GM12878 (cell line): ENCODE results near the gene SLCO1A2. TPM values are rescaled to one million over a fixed set of nuclear protein-coding genes. Genes with fewer than 3 reads are reported as not detected.

Source experiments
- ATAC-seq: fragments of 200-7000 bp; cut with Tn5 transposase; 3 replicates; pipeline ENCODE4 v1.9.1; 2020; ENCODE audit warnings: mild to moderate bottlenecking, moderate library complexity
- BruUV-seq: library from RNA; stranded (reverse); fragments of 400-500 nt; replicated peaks from 2 replicates; lab custom pipeline; 2021; lab: Mats Ljungman, UMichigan
- CTCF ChIA-PET: fragments of 300-600 bp; sonication (Branson Sonifier 250); formaldehyde crosslinking; extraction: SDS; loops from one replicate; lab custom pipeline; 2021; ENCODE audit warnings: inconsistent platforms; lab: Yijun Ruan, JAX
- POLR2A ChIA-PET: fragments of 350-600 bp; formaldehyde crosslinking; extraction: SDS; loops from one replicate; lab custom pipeline; 2021; ENCODE audit warnings: inconsistent platforms; lab: Charles Lee
- RAD21 ChIA-PET: fragments of 300-600 bp; sonication (Branson Sonifier 250); formaldehyde crosslinking; loops from one replicate; lab custom pipeline; 2023; ENCODE audit warnings: antibody characterized with exemption; ENCODE audit not compliant: unreplicated experiment; lab: Charles Lee
- SMC1A ChIA-PET: fragments of 300-600 bp; sonication (Branson Sonifier 250); formaldehyde crosslinking; loops from one replicate; lab custom pipeline; 2023; ENCODE audit not compliant: unreplicated experiment, uncharacterized antibody; lab: Charles Lee
- DNase-seq: peaks from one replicate; pipeline ENCODE4 v3.0.0-alpha.2; 2011; ENCODE audit warnings: low read depth, low spot score
- FAIRE-seq: peaks from 3 replicates; lab custom pipeline; 2011; peaks lifted over from hg19 to GRCh38; lab: Jason Lieb, UNC
- H2AFZ ChIP-seq: 2 replicates; pipeline ENCODE4 v1.6.0; 2011; ENCODE audit warnings: low read depth, low read length, control low read depth; ENCODE audit not compliant: control insufficient read depth
- H3K27ac ChIP-seq: 2 replicates; pipeline ENCODE4 v1.5.1; 2011; ENCODE audit warnings: control low read depth; ENCODE audit not compliant: control insufficient read depth, insufficient read depth
- H3K27me3 ChIP-seq, 2 experiments: replicated peaks in 1 of 2; 2 replicates each; pipeline versions ENCODE4 v1.6.0 to v1.6.1; 2011; ENCODE audit warnings: low read length in 1 of 2; ENCODE audit not compliant: control insufficient read depth in 2 of 2, insufficient read depth in 2 of 2
- H3K36me3 ChIP-seq, 2 experiments: 2 replicates each; pipeline ENCODE4 v1.5.1; 2011; ENCODE audit warnings: low read length in 1 of 2; ENCODE audit not compliant: control insufficient read depth in 2 of 2, insufficient read depth in 2 of 2
- H3K4me1 ChIP-seq: 2 replicates; pipeline ENCODE4 v1.6.1; 2011; ENCODE audit warnings: mild to moderate bottlenecking, low read length, moderate library complexity, mixed read lengths; ENCODE audit not compliant: control insufficient read depth, insufficient read depth
- H3K4me2 ChIP-seq: 2 replicates; pipeline ENCODE4 v1.6.0; 2011; ENCODE audit warnings: control low read depth; ENCODE audit not compliant: control insufficient read depth, insufficient read depth
- H3K4me3 ChIP-seq: fragments of 200-600 bp; sonication (generic); 2 replicates; pipeline ENCODE4 v1.5.1; 2016
- H3K79me2 ChIP-seq: 2 replicates; pipeline ENCODE4 v1.6.0; 2011; ENCODE audit warnings: low read length; ENCODE audit not compliant: control insufficient read depth, insufficient read depth
- H3K9ac ChIP-seq: 2 replicates; pipeline ENCODE4 v1.8.0; 2011; ENCODE audit warnings: low read length, control low read depth, mixed read lengths; ENCODE audit not compliant: control insufficient read depth, insufficient read depth
- H3K9me3 ChIP-seq: replicated peaks from 3 replicates; pipeline ENCODE4 v1.5.1; 2011; ENCODE audit warnings: mild to moderate bottlenecking, low read length; ENCODE audit not compliant: control insufficient read depth, insufficient read depth
- H4K20me1 ChIP-seq: 2 replicates; pipeline ENCODE4 v1.6.0; 2011; ENCODE audit not compliant: control insufficient read depth, insufficient read depth
- MYC ChIP-seq: IDR thresholded peaks from 2 replicates; pipeline ENCODE4 v1.6.1; 2011; ENCODE audit warnings: mild to moderate bottlenecking, low read length, moderate library complexity, inconsistent platforms; ENCODE audit not compliant: insufficient read depth, insufficient replicate concordance, insufficient read length, severe bottlenecking
- PAX5 ChIP-seq: IDR thresholded peaks from 2 replicates; pipeline ENCODE4 v1.6.1; 2011; ENCODE audit warnings: low read depth, low read length, borderline replicate concordance
- RCOR1 ChIP-seq: conservative IDR thresholded peaks from 2 replicates; pipeline ENCODE4 v1.6.1; 2012; ENCODE audit warnings: low read depth, low read length, improper control_type of control experiment
- STAT3 ChIP-seq: IDR thresholded peaks from 2 replicates; pipeline ENCODE4 v1.6.1; 2011; ENCODE audit warnings: low read depth, low read length, improper control_type of control experiment
- SUPT20H ChIP-seq: IDR thresholded peaks from 2 replicates; pipeline ENCODE4 v1.6.1; 2011; ENCODE audit warnings: low read depth, mild to moderate bottlenecking, low read length, moderate library complexity, borderline replicate concordance; ENCODE audit not compliant: control insufficient read depth
- ZNF207 ChIP-seq: fragments of 450-650 bp; IDR thresholded peaks from 2 replicates; pipeline ENCODE4 v1.6.1; 2014; ENCODE audit warnings: antibody characterized with exemption, mild to moderate bottlenecking, borderline replicate concordance
- ZNF622 ChIP-seq: fragments of 450-650 bp; IDR thresholded peaks from 2 replicates; pipeline ENCODE4 v1.6.1; 2017; ENCODE audit warnings: mild to moderate bottlenecking, inconsistent platforms
- WGBS: methylation state at CpG from one replicate; pipeline ENCODE4 v1.1.6; 2016; ENCODE audit warnings: low lambda C conversion rate; ENCODE audit not compliant: insufficient replicate concordance, insufficient coverage; ENCODE audit errors: missing lambda C conversion rate; 5-methylcytosine and 5-hydroxymethylcytosine counted together
- in situ Hi-C: fragments of 300-500 bp; cut with MboI; formaldehyde crosslinking; loops from 9 replicates; pipeline ENCODE4 v1.14.3; 2018; ENCODE audit warnings: mixed read lengths
- intact Hi-C: fragments of 100-400 bp; cut with micrococcal nuclease; formaldehyde crosslinking; loops from one replicate; pipeline ENCODE4 v1.14.2; 2022; ENCODE audit not compliant: unreplicated experiment
- polyA plus RNA-seq, 11 experiments: library from polyadenylated mRNA; depleted of rRNA in 4 of 11; unstranded in 6 of 11; stranded (reverse) in 5 of 11; fragments of >200 nt; fragmentation: Nextera tagmentation in 4 of 11; fragmentation: Illumina TruSeq in 1 of 11; extraction: Ambion mirVana in 4 of 11; extraction: Trizol in 1 of 11; gene quantifications; 1 replicate in 1 of 11; 2 replicates in 10 of 11; pipeline versions ENCODE4 v1.2.1 to v1.2.3, GENCODE V29; 2011 to 2016; ENCODE audit warnings: inconsistent platforms in 2 of 11, missing spikeins in 2 of 11, low read depth in 1 of 11
- total RNA-seq, 4 experiments: library from RNA; depleted of rRNA in 3 of 4; stranded (reverse); fragments of >200 nt in 3 of 4; fragmentation: Illumina TruSeq in 1 of 4; extraction: Trizol in 1 of 4; gene quantifications; 2 replicates each; pipeline versions ENCODE4 v1.2.1 to v1.2.3, GENCODE V29; 2013 to 2021
- TF ChIP-seq, protein P1 (sequence below): fragments of 450-650 bp; formaldehyde crosslinking; IDR thresholded peaks from 2 replicates; pipeline ENCODE4 v1.5.0; 2022; ENCODE audit warnings: mild to moderate bottlenecking, missing genetic modification characterization
- TF ChIP-seq, protein P2 (sequence below): IDR thresholded peaks from 2 replicates; pipeline ENCODE4 v1.6.1; 2012; ENCODE audit warnings: improper control_type of control experiment, low read depth, low read length; ENCODE audit not compliant: insufficient replicate concordance

SLCO1A2 gene
- total and polyA plus RNA-seq, 10 of the 15 experiments (the other 5 are each of a cell fraction or from before 2014, with no cell fraction given) = not detected

DNA sequence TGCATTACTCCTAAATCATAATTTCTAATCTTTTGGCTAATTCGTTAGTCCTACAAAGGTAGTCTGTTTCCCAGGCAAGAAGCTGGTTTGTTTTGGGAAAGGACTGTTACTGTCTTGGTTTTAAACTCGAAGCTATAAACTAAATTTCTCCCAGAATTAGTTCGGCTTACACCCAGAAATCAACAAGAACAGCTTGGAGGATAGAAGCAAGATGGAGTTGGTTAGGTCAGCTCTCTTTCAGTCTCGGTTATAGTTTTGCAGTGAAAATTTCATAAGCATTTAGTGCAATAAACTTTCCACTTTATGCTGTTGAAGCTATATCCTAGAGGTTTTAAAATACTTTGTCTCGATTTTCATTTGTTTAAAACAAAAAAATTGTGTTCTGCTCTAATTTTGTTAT lies 100.3 kb downstream of the SLCO1A2 start:
- no peaks in the 10 kb centered on the region for H3K79me2 ChIP-seq
- no peaks in the 10 kb centered on the region for H3K36me3 ChIP-seq
- H3K4me1 ChIP-seq = no peaks in the 10 kb centered on the region
- no peak overlapping the region for H3K4me2 ChIP-seq
- no peak for DNase-seq
- H3K9ac ChIP-seq = no peak overlapping the region
- H3K9me3 ChIP-seq = no peaks in the 10 kb centered on the region
- BruUV-seq = no TSS peak
- H4K20me1 ChIP-seq = no peaks in the 10 kb centered on the region
- H2AFZ ChIP-seq = no peak overlapping the region
- no peaks in the 10 kb centered on the region for H3K27me3 ChIP-seq
- ChIA-PET RAD21 (no interaction called here), SMC1A (no interaction called here), CTCF (no interaction called here), POLR2A (no interaction called here)
- WGBS = 27% methylated on average over 5 of the region's 5 CpGs
- in situ Hi-C loops (no loop called here), intact Hi-C loops (no loop called here)
- TF ChIP-seq ZNF622 (no peak), SUPT20H (no peak)
- no peak for FAIRE-seq
- H3K4me3 ChIP-seq = no peak overlapping the region
- ATAC-seq = no peak
- H3K27ac ChIP-seq = no peak overlapping the region

DNA sequence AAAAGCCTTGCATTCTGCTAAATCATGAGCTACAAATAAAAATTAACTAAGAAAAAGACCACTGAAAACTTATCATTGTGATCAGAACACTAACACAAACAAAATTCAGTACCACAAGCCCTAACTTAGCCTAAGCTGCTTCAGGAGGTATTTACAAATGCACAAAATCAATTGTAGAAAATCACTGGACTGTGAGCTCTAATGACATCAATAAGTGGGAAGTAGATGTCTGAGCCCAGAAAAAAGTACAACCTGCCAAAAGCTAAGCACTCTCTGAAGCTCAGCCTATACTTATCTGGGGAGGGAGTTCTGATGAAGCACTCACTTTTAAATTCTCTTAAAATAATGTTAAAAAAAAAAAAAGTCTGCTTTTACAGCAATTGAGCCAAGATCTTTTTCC lies 110.8 kb downstream of the SLCO1A2 start:
- SMC1A ChIA-PET = interaction anchor here (0.7 kb wide), 1 partner anchor 8 kb away, joined by 3 read pairs; no protein-coding TSS in a partner anchor
- DNase-seq (no peak), FAIRE-seq (no peak), ATAC-seq (no peak)
- POLR2A ChIA-PET = no interaction called here
- H2AFZ ChIP-seq = no peak overlapping the region
- H3K9me3 ChIP-seq = no peaks in the 10 kb centered on the region
- no peak overlapping the region for H3K4me3 ChIP-seq
- H3K36me3 ChIP-seq = no peaks in the 10 kb centered on the region
- no peak overlapping the region for H3K27ac ChIP-seq
- H3K27me3 ChIP-seq = no peaks in the 10 kb centered on the region
- no peaks in the 10 kb centered on the region for H4K20me1 ChIP-seq
- in situ Hi-C loops = no loop called here
- no peaks in the 10 kb centered on the region for H3K79me2 ChIP-seq
- CTCF ChIA-PET = no interaction called here
- intact Hi-C loops = no loop called here
- no TSS peak for BruUV-seq
- H3K4me2 ChIP-seq = no peak overlapping the region
- RAD21 ChIA-PET = no interaction called here
- no peaks in the 10 kb centered on the region for H3K4me1 ChIP-seq
- TF ChIP-seq, protein P1, sequence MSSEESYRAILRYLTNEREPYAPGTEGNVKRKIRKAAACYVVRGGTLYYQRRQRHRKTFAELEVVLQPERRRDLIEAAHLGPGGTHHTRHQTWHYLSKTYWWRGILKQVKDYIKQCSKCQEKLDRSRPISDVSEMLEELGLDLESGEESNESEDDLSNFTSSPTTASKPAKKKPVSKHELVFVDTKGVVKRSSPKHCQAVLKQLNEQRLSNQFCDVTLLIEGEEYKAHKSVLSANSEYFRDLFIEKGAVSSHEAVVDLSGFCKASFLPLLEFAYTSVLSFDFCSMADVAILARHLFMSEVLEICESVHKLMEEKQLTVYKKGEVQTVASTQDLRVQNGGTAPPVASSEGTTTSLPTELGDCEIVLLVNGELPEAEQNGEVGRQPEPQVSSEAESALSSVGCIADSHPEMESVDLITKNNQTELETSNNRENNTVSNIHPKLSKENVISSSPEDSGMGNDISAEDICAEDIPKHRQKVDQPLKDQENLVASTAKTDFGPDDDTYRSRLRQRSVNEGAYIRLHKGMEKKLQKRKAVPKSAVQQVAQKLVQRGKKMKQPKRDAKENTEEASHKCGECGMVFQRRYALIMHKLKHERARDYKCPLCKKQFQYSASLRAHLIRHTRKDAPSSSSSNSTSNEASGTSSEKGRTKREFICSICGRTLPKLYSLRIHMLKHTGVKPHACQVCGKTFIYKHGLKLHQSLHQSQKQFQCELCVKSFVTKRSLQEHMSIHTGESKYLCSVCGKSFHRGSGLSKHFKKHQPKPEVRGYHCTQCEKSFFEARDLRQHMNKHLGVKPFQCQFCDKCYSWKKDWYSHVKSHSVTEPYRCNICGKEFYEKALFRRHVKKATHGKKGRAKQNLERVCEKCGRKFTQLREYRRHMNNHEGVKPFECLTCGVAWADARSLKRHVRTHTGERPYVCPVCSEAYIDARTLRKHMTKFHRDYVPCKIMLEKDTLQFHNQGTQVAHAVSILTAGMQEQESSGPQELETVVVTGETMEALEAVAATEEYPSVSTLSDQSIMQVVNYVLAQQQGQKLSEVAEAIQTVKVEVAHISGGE (CRISPR knock-in tag) = no peak
- TF ChIP-seq MYC (no peak), STAT3 (no peak), ZNF207 (no peak), PAX5 (no peak), RCOR1 (no peak)
- TF ChIP-seq, protein P2, sequence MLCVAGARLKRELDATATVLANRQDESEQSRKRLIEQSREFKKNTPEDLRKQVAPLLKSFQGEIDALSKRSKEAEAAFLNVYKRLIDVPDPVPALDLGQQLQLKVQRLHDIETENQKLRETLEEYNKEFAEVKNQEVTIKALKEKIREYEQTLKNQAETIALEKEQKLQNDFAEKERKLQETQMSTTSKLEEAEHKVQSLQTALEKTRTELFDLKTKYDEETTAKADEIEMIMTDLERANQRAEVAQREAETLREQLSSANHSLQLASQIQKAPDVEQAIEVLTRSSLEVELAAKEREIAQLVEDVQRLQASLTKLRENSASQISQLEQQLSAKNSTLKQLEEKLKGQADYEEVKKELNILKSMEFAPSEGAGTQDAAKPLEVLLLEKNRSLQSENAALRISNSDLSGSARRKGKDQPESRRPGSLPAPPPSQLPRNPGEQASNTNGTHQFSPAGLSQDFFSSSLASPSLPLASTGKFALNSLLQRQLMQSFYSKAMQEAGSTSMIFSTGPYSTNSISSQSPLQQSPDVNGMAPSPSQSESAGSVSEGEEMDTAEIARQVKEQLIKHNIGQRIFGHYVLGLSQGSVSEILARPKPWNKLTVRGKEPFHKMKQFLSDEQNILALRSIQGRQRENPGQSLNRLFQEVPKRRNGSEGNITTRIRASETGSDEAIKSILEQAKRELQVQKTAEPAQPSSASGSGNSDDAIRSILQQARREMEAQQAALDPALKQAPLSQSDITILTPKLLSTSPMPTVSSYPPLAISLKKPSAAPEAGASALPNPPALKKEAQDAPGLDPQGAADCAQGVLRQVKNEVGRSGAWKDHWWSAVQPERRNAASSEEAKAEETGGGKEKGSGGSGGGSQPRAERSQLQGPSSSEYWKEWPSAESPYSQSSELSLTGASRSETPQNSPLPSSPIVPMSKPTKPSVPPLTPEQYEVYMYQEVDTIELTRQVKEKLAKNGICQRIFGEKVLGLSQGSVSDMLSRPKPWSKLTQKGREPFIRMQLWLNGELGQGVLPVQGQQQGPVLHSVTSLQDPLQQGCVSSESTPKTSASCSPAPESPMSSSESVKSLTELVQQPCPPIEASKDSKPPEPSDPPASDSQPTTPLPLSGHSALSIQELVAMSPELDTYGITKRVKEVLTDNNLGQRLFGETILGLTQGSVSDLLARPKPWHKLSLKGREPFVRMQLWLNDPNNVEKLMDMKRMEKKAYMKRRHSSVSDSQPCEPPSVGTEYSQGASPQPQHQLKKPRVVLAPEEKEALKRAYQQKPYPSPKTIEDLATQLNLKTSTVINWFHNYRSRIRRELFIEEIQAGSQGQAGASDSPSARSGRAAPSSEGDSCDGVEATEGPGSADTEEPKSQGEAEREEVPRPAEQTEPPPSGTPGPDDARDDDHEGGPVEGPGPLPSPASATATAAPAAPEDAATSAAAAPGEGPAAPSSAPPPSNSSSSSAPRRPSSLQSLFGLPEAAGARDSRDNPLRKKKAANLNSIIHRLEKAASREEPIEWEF = no peak
- no peak overlapping the region for H3K9ac ChIP-seq
